ENCODE data around the gene PPIA.
A peak's percentile ranks its signal among the peaks of the same experiment; 100 is the strongest.
"Not testable (repeated sequence)": the region's sequence is repeated elsewhere in the genome, so short reads cannot be mapped to it uniquely, and the experiment has no call there.

The PPIA gene

DNA sequence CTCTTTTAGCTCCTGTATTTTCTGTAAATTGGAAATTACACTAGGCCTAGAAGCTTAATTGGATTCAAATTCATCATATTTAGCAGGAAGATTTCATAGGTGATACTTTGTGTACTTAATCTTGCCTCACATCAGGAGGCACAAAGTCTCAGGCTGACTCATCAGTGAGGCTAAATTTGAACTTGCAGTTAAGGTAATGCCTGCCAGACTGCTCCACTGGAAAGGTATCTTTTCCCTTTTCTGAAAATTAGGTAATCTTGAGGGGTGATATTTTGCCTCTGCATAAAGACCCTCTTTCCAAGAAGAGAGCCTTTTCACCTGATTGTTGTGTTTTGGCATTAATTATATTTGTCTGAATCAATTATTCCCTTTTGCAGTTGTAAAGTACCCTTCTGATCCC lies 14.6 kb downstream of the PPIA start:
- FAIRE-seq (no peak), DNase-seq (ENCODE audit: insufficient read length) (no peak)
- TF ChIP-seq TAF1 (IDR thresholded peaks at IDR 0.05; ENCODE audit: borderline replicate concordance, low read depth, low read length) (no peak), POLR2AphosphoS5 (IDR thresholded peaks at IDR 0.05; ENCODE audit: low read depth, low read length) (no peak), POLR2A (IDR thresholded peaks at IDR 0.05; ENCODE audit: low read depth, low read length) (no peak)

- FAIRE-seq = no peak
- no peak for DNase-seq (ENCODE audit: insufficient read length)
- TF ChIP-seq POLR2AphosphoS5 (IDR thresholded peaks at IDR 0.05; ENCODE audit: low read depth, low read length) = no peak
- TF ChIP-seq POLR2A (IDR thresholded peaks at IDR 0.05; ENCODE audit: low read depth, low read length) = no peak
- TF ChIP-seq TAF1 (IDR thresholded peaks at IDR 0.05; ENCODE audit: borderline replicate concordance, low read depth, low read length) = no peak
These were observed 15.1 kb downstream of the PPIA start for GRCh38 chr7:44811571-44811970.

DNA sequence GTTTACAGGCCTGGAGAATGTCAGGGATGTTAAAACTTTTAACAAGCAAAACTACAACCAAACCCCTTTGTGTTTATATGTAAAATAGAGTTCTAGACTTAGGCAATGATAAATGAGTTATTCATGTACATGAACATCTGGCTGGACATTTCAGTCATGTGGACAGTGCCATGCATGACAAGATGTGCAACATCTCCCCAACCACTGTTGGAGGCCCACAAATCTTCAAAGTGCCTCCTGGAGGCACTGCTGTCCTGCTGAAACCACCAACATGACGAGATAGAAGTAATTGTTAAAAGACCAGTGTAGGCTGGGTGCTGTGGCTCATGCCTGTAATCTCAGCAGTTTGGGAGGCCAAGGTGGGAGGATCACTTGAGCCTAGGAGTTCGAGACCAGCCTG lies 18.4 kb downstream of the PPIA start:
- DNase-seq (ENCODE audit: insufficient read length) (no peak), FAIRE-seq (no peak)
- TF ChIP-seq POLR2AphosphoS5 (IDR thresholded peaks at IDR 0.05; ENCODE audit: low read depth, low read length) = no peak
- TF ChIP-seq TAF1 (IDR thresholded peaks at IDR 0.05; ENCODE audit: borderline replicate concordance, low read depth, low read length) = no peak
- no peak for TF ChIP-seq POLR2A (IDR thresholded peaks at IDR 0.05; ENCODE audit: low read depth, low read length)

GRCh38 chr7:44819292-44819691 lies 22.8 kb downstream of the PPIA start:
- no peak for DNase-seq (ENCODE audit: insufficient read length)
- FAIRE-seq = no peak
- no peak for TF ChIP-seq POLR2A (IDR thresholded peaks at IDR 0.05; ENCODE audit: low read depth, low read length)
- TF ChIP-seq POLR2AphosphoS5 (IDR thresholded peaks at IDR 0.05; ENCODE audit: low read depth, low read length) = no peak
- TF ChIP-seq TAF1 (IDR thresholded peaks at IDR 0.05; ENCODE audit: borderline replicate concordance, low read depth, low read length) = no peak

- DNase-seq (ENCODE audit: insufficient read length) (no peak), FAIRE-seq (no peak)
- TF ChIP-seq POLR2AphosphoS5 (IDR thresholded peaks at IDR 0.05; ENCODE audit: low read depth, low read length) (no peak), TAF1 (IDR thresholded peaks at IDR 0.05; ENCODE audit: borderline replicate concordance, low read depth, low read length) (no peak), POLR2A (IDR thresholded peaks at IDR 0.05; ENCODE audit: low read depth, low read length) (peak; percentile 30; the same call in 1 of the 2 replicates)
These were observed 26.8 kb downstream of the PPIA start for GRCh38 chr7:44823255-44823781.

DNA sequence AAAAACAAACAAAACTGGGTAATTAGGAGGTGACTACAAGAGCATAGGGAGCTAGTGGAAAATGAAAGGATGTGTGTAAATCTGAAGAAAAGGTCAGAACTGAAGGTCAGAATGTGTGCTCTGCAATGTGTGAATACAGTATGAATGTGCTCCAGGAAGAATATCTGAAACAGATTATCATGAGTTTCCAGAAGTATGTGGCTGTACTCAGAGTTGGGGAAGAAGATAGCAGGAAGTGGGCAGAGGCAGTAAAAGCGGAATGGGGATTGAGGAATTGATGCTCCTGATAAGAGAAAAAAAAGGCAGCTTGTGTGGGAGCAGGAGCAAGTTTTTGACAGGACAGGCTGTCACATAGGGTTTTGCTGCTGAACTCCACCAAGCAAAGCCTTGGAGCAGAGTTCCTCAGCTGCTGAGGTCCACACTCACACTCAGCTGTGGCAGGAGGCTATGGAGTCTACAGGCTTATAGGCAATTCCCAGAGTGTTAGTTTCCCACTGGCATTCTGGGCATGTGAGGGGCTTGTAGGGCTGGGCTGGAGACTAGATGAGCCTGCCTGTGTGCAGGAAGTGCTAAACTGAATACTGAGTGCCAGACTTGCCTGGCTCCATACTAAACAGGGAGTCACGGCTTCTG lies 28.5 kb downstream of the PPIA start:
- DNase-seq (ENCODE audit: insufficient read length) = no peak
- TF ChIP-seq POLR2A (IDR thresholded peaks at IDR 0.05; ENCODE audit: low read depth, low read length) = no peak
- TF ChIP-seq TAF1 (IDR thresholded peaks at IDR 0.05; ENCODE audit: borderline replicate concordance, low read depth, low read length) = no peak
- 0 out of 2 replicates have a peak, but pooled peaks have one; percentile 26 for TF ChIP-seq POLR2AphosphoS5 (IDR thresholded peaks at IDR 0.05; ENCODE audit: low read depth, low read length)
- no peak for FAIRE-seq

DNA sequence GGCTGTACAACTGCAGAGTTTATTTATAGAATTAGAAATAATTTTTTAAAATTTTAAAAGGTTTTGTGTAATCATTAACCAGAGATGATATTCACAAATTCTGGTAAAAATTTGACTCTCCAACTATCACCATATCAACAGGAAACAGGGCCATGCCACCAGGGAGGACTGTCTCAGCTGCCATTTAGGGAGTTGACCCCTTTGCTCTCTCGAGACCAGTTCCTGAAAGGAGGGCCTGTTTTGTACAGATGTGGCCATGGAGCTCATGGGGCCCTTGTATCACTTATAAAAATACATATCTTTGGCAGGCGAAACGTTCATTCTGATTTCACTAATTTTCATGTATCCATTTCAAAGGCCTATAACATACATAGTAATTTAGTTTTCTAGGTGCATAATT lies 31.1 kb downstream of the PPIA start:
- TF ChIP-seq POLR2A (IDR thresholded peaks at IDR 0.05; ENCODE audit: low read depth, low read length) (no peak), POLR2AphosphoS5 (IDR thresholded peaks at IDR 0.05; ENCODE audit: low read depth, low read length) (no peak), TAF1 (IDR thresholded peaks at IDR 0.05; ENCODE audit: borderline replicate concordance, low read depth, low read length) (no peak)
- FAIRE-seq (no peak), DNase-seq (ENCODE audit: insufficient read length) (no peak)

DNA sequence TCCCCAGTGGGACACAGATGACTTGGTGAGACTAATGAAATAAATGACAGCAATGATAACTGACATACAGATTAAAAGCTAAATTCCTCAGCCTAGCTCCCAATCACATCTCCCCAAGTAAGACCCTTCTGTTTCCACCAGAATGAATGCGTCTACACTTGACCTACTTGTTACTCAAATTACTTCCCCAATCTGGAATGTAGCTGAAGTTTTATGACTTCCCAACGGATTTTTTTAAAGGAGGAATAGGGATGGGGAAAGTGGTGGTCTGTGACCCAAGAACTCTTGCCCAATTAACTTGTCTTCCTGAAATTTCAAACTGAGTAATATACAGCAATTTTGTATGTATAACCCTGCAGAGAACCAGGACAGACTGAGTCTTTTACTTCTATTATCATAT lies 42.3 kb downstream of the PPIA start:
- FAIRE-seq (no peak), DNase-seq (ENCODE audit: insufficient read length) (no peak)
- TF ChIP-seq POLR2A (IDR thresholded peaks at IDR 0.05; ENCODE audit: low read depth, low read length) (no peak), TAF1 (IDR thresholded peaks at IDR 0.05; ENCODE audit: borderline replicate concordance, low read depth, low read length) (no peak), POLR2AphosphoS5 (IDR thresholded peaks at IDR 0.05; ENCODE audit: low read depth, low read length) (no peak)

DNA sequence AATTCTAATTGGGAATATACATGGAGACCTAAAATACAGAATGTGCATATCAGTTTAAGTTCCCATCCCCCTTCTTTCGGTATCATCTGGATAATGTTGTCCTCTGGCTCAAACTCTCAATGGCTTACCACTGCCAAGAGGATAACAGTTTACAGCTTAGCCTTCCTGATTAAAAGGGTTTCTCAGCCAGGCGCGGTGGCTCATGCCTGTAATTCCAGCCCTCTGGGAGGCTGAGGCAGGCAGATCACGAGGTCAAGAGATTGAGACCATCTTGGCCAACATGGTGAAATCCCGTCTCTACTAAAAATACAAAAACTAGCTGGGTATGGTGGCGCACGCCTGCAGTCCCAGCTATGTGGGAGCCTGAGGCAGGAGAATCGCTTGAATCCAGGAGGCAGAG lies 46.2 kb downstream of the PPIA start:
- FAIRE-seq = not testable (repeated sequence)

GRCh38 chr7:44843440-44843839 lies 47.0 kb downstream of the PPIA start:
- not testable (repeated sequence) for FAIRE-seq; DNase-seq (ENCODE audit: insufficient read length)

More for the DNA sequence above, 46.2 kb downstream of the PPIA start:
- DNase-seq (ENCODE audit: insufficient read length) = not testable (repeated sequence)

- DNase-seq (ENCODE audit: insufficient read length) = no peak
- no peak for FAIRE-seq
- TF ChIP-seq TAF1 (IDR thresholded peaks at IDR 0.05; ENCODE audit: borderline replicate concordance, low read depth, low read length) = no peak
- TF ChIP-seq POLR2A (IDR thresholded peaks at IDR 0.05; ENCODE audit: low read depth, low read length) = no peak
- TF ChIP-seq POLR2AphosphoS5 (IDR thresholded peaks at IDR 0.05; ENCODE audit: low read depth, low read length) = no peak
These were observed 49.0 kb downstream of the PPIA start for GRCh38 chr7:44845451-44845850.

GRCh38 chr7:44846390-44846789 lies 49.9 kb downstream of the PPIA start:
- not testable (repeated sequence) for DNase-seq (ENCODE audit: insufficient read length); FAIRE-seq
